ENCODE data around the gene LRRC7.

The LRRC7 gene

DNA sequence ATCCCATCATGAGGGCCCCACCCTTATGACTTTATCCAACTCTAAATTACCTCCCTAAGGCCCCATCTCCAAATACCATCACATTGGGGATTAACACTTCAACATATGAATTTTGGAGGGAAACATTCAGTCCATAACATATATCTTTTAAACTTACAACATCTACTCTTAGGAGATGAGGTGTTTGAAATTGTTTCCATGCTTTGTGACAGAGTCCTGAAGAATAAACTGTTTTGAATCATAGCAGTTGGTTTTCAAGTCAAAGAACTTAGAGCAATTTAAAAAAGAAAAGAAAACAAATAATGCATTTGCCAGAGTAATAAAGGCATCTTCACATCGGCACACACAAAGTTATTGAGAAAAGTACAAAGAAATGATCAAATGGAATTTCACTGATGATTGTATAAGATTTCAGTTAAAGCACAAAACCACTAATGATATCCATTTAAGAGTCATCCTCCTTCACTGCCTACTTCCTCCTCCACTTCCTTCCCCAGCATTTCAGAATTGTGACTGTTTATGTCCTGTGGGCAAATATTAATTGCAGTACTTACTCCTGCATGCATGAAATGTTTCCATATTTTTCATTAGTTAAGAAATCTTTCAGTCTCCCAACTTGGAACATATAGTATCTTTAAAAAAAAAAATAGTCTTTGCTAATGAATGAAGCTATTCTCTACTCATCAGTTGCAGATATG, 435.6 kb downstream of the LRRC7 start:
- DNase-seq (no peak), ATAC-seq (replicated peaks) (no peak)
- Mint-ChIP-seq H3K36me3 (ENCODE audit: insufficient read depth) (no peaks in the 10 kb centered on the region), H3K4me3 (no peak overlapping the region), H3K4me1 (ENCODE audit: low read depth in 2 of 2) (no peaks in the 10 kb centered on the region), H3K9me3 (peaks cover 0 to 1% of the 10 kb centered on the region in 2 donors), H3K27ac (no peak overlapping the region), H3K27me3 (no peaks in the 10 kb centered on the region)

DNA sequence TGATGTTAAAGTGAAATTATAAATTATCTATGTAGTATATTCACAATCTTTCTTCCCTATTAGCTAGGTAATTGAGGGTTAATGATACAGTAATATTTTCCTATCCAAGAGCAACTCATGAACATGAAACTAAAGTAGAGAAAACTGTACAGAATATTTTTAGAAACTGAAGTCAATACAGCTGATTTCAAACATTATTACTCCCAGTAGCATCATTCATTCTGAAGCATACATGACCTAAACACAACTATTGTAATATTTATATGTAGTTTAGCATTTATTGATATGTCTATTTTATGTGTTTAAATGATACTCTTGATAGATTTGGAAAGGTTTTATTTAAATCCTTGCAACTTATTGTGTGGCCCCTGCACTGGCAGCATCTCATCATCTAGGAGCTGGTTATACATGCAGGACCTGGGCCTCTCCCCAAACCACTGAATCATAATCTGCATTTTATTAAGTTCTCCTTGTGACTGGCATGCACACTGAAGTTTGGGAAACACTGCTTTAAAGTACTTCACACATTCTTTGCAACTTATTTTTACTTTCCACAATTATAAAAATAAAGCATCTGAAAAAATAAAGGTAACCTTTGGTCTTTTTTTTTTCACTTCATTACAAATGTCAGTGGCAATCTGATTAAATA, 437.8 kb downstream of the LRRC7 start:
- Mint-ChIP-seq H3K27ac (no peak overlapping the region), H3K36me3 (ENCODE audit: insufficient read depth) (no peaks in the 10 kb centered on the region), H3K4me3 (no peak overlapping the region), H3K9me3 (no peaks in the 10 kb centered on the region), H3K27me3 (no peaks in the 10 kb centered on the region), H3K4me1 (ENCODE audit: low read depth in 2 of 2) (no peaks in the 10 kb centered on the region)
- ATAC-seq (replicated peaks): no peak
- no peak for DNase-seq

DNA sequence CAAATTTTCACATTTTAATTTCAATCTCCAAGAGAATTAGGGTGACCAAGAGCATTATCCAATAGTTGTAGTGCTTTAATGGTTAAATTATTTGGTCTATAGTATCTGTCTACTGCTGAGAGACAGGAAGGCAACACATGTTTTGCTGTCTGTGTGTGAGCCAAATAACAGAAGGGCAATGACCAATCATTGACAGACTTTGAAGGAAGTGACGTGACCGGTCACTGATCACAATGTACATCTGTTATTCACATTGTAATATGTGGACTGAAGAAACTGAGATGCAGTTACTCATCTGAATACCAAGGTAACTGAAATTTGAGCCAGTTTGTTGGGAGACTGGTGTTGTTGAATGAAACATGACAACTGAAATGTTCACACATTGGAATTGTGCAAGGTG, 440.9 kb downstream of the LRRC7 start:
- Mint-ChIP-seq H3K9me3 (no peaks in the 10 kb centered on the region), H3K36me3 (ENCODE audit: insufficient read depth) (no peaks in the 10 kb centered on the region), H3K27me3 (no peaks in the 10 kb centered on the region), H3K4me1 (ENCODE audit: low read depth in 2 of 2) (no peaks in the 10 kb centered on the region), H3K27ac (no peak overlapping the region), H3K4me3 (no peak overlapping the region)
- ATAC-seq (replicated peaks): no peak
- DNase-seq: no peak

GRCh38 chr1:70017770-70018169, 450.0 kb downstream of the LRRC7 start:
- Mint-ChIP-seq H3K27ac (no peak overlapping the region), H3K9me3 (no peaks in the 10 kb centered on the region), H3K27me3 (no peaks in the 10 kb centered on the region)

GRCh38 chr1:70024272-70024671, 456.6 kb downstream of the LRRC7 start:
- H3K36me3 Mint-ChIP-seq (ENCODE audit: insufficient read depth): no peaks in the 10 kb centered on the region
- H3K9me3 Mint-ChIP-seq: no peaks in the 10 kb centered on the region
- no peak for DNase-seq
- H3K4me1 Mint-ChIP-seq (ENCODE audit: low read depth in 2 of 2): no peaks in the 10 kb centered on the region
- no peak overlapping the region for H3K4me3 Mint-ChIP-seq
- no peaks in the 10 kb centered on the region for H3K27me3 Mint-ChIP-seq
- H3K27ac Mint-ChIP-seq: no peak overlapping the region
- no peak for ATAC-seq (replicated peaks)

More at GRCh38 chr1:70017770-70018169, 450.0 kb downstream of the LRRC7 start:
- no peak for DNase-seq
- H3K4me1 Mint-ChIP-seq (ENCODE audit: low read depth in 2 of 2): no peaks in the 10 kb centered on the region
- ATAC-seq (replicated peaks): no peak
- no peak overlapping the region for H3K4me3 Mint-ChIP-seq
- H3K36me3 Mint-ChIP-seq (ENCODE audit: insufficient read depth): no peaks in the 10 kb centered on the region

DNA sequence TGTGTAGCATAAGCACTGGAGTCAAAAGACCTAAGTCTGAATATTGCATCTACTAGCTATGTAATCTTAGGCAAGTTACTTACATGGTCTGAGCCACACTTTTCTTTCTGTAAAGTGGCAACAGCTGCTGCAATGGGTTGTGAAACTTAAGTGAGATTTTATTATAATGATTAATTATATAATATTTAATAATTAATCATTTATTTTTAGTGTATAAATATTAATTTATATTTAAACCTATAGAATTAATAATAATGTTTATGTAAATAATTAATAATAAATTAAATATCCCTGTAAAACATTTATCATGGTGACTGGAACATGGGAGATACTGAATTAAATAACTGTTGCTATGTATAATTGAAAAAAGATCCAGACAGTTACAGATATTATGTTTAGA, 457.3 kb downstream of the LRRC7 start:
- no peak for ATAC-seq (replicated peaks)
- no peaks in the 10 kb centered on the region for H3K36me3 Mint-ChIP-seq (ENCODE audit: insufficient read depth)
- H3K9me3 Mint-ChIP-seq: no peaks in the 10 kb centered on the region
- no peak overlapping the region for H3K4me3 Mint-ChIP-seq
- H3K4me1 Mint-ChIP-seq (ENCODE audit: low read depth in 2 of 2): no peaks in the 10 kb centered on the region
- no peak for DNase-seq
- H3K27ac Mint-ChIP-seq: no peak overlapping the region
- no peaks in the 10 kb centered on the region for H3K27me3 Mint-ChIP-seq

- Mint-ChIP-seq H3K27ac (no peak overlapping the region), H3K27me3 (no peaks in the 10 kb centered on the region), H3K4me1 (ENCODE audit: low read depth in 2 of 2) (no peaks in the 10 kb centered on the region), H3K36me3 (ENCODE audit: insufficient read depth) (no peaks in the 10 kb centered on the region), H3K9me3 (no peaks in the 10 kb centered on the region), H3K4me3 (no peak overlapping the region)
- ATAC-seq (replicated peaks) (no peak), DNase-seq (no peak)
Measured at GRCh38 chr1:70025846-70026245, 458.1 kb downstream of the LRRC7 start.

- Mint-ChIP-seq H3K4me3 (no peak overlapping the region), H3K27me3 (no peaks in the 10 kb centered on the region), H3K36me3 (ENCODE audit: insufficient read depth) (no peaks in the 10 kb centered on the region), H3K9me3 (no peaks in the 10 kb centered on the region), H3K27ac (no peak overlapping the region), H3K4me1 (ENCODE audit: low read depth in 2 of 2) (no peaks in the 10 kb centered on the region)
- ATAC-seq (replicated peaks) (no peak), DNase-seq (no peak)
Measured at GRCh38 chr1:70033266-70033873, 465.6 kb downstream of the LRRC7 start.

- ATAC-seq (replicated peaks) (no peak), DNase-seq (no peak)
- H3K36me3 Mint-ChIP-seq (ENCODE audit: insufficient read depth): no peaks in the 10 kb centered on the region
- H3K4me3 Mint-ChIP-seq: no peak overlapping the region
- H3K9me3 Mint-ChIP-seq: no peaks in the 10 kb centered on the region
- H3K4me1 Mint-ChIP-seq (ENCODE audit: low read depth in 2 of 2): no peaks in the 10 kb centered on the region
- H3K27me3 Mint-ChIP-seq: no peaks in the 10 kb centered on the region
- no peak overlapping the region for H3K27ac Mint-ChIP-seq
Measured at GRCh38 chr1:70033936-70034335, 466.2 kb downstream of the LRRC7 start.

GRCh38 chr1:70034403-70034802, 466.7 kb downstream of the LRRC7 start:
- H3K27ac Mint-ChIP-seq: no peak overlapping the region
- H3K36me3 Mint-ChIP-seq (ENCODE audit: insufficient read depth): no peaks in the 10 kb centered on the region
- no peak for DNase-seq
- H3K4me3 Mint-ChIP-seq: no peak overlapping the region
- no peaks in the 10 kb centered on the region for H3K4me1 Mint-ChIP-seq (ENCODE audit: low read depth in 2 of 2)
- ATAC-seq (replicated peaks): no peak
- H3K9me3 Mint-ChIP-seq: no peaks in the 10 kb centered on the region
- H3K27me3 Mint-ChIP-seq: no peaks in the 10 kb centered on the region

DNA sequence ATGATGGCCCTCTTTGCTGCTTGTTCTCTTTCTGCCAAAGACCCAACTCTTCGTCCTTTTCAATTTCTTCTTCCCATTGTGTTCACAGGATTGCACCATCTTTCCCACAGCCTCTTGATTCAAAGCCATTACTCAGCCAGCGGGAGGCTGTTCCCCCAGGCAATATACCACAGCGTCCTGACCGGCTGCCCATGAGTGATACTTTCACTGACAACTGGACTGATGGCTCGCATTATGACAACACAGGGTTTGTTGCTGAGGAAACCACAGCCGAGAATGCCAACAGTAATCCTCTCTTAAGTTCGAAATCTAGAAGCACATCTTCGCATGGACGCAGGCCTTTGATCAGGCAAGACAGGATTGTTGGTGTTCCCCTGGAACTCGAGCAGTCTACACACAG, 470.3 kb downstream of the LRRC7 start:
- Mint-ChIP-seq H3K4me3 (no peak overlapping the region), H3K4me1 (ENCODE audit: low read depth in 2 of 2) (no peaks in the 10 kb centered on the region), H3K27me3 (no peaks in the 10 kb centered on the region), H3K36me3 (ENCODE audit: insufficient read depth) (no peaks in the 10 kb centered on the region), H3K9me3 (no peaks in the 10 kb centered on the region), H3K27ac (no peak overlapping the region)
- no peak for ATAC-seq (replicated peaks)
- no peak for DNase-seq

GRCh38 chr1:70039485-70039884, 471.8 kb downstream of the LRRC7 start:
- no peak overlapping the region for H3K4me3 Mint-ChIP-seq
- no peaks in the 10 kb centered on the region for H3K4me1 Mint-ChIP-seq (ENCODE audit: low read depth in 2 of 2)
- ATAC-seq (replicated peaks) (no peak), DNase-seq (no peak)
- no peaks in the 10 kb centered on the region for H3K9me3 Mint-ChIP-seq
- peaks cover 3% of the 10 kb centered on the region for H3K36me3 Mint-ChIP-seq (ENCODE audit: insufficient read depth)
- H3K27ac Mint-ChIP-seq: no peak overlapping the region
- no peaks in the 10 kb centered on the region for H3K27me3 Mint-ChIP-seq

DNA sequence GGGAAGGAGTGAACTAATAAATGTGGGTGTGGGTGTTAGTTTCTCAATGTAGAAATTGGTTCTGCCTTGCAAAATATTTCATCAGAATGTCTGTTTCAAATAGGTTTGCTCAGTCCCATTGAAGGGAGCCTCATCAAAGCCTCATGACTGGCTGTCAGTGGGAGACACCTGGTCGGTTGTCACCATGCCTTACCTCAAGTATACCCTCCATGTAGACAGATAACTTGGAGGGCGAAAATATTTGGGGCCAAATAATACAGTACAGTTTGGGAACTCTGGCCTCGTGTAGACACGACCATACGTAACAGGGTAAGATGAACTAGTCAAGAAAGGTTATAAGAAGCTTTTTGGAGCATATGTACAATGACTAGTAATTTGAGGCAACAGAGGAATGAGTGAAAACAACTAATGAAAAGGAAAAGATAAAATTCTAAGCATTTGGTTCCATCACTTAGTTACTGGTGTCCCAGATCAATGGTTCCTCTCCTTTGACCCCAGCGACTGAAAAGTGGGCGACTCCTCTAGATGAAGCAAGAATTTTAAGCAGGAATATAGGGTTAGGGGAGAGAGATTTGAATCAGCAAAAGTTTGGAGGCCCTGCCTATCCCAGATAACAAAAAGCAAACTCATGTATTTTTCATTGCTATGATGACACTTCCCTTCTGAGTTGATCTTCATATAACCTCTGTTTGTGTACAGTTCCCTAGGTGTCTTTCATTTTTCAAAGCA, 473.8 kb downstream of the LRRC7 start:
- Mint-ChIP-seq H3K4me3 (no peak overlapping the region), H3K9me3 (no peaks in the 10 kb centered on the region), H3K27me3 (no peaks in the 10 kb centered on the region), H3K36me3 (ENCODE audit: insufficient read depth) (peaks cover 3% of the 10 kb centered on the region), H3K4me1 (ENCODE audit: low read depth in 2 of 2) (no peaks in the 10 kb centered on the region), H3K27ac (no peak overlapping the region)
- ATAC-seq (replicated peaks) (no peak), DNase-seq (no peak)
